NCI-H2227 treated with DMSO at 0.1 percent for 48 hours (cell line): ENCODE measurements around the gene PXK.
A peak's percentile ranks its signal among the peaks of the same experiment; 100 is the strongest.

Source experiments
- DNase-seq: peaks from one replicate; lab custom pipeline; 2025; lab: John Stamatoyannopoulos, UW

Gene PXK

DNA sequence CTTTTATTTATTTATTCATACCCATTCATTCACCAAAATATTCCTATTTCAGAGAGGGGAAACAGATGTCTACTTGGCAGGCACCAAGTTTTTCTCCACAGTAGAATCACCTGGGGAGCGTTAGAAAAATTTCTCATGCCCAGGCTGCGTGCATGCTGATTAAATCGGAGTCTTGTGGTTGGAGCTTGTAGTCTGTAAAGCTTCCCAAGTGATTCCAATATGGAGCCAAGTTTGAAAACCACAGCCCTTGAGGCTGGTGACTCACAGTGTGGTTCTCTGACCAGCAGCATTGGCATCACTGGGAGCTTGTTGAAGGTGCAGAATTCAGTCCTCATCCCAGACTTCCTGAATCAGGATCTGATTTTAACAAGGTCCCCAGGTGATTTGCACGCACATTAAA is 51.2 kb downstream of the PXK start:
- no peak for DNase-seq

- no peak for DNase-seq
Observed at GRCh38 chr3:58384381-58385090, 51.8 kb downstream of the PXK start.

- no peak for DNase-seq
Observed at GRCh38 chr3:58386626-58387365, 54.1 kb downstream of the PXK start.

GRCh38 chr3:58387650-58388546 is 55.2 kb downstream of the PXK start:
- no peak for DNase-seq

- no peak for DNase-seq
Observed at GRCh38 chr3:58388550-58389091, 55.9 kb downstream of the PXK start.

GRCh38 chr3:58391156-58391865 is 58.6 kb downstream of the PXK start:
- no peak for DNase-seq

GRCh38 chr3:58392181-58392580 is 59.5 kb downstream of the PXK start:
- no peak for DNase-seq

DNA sequence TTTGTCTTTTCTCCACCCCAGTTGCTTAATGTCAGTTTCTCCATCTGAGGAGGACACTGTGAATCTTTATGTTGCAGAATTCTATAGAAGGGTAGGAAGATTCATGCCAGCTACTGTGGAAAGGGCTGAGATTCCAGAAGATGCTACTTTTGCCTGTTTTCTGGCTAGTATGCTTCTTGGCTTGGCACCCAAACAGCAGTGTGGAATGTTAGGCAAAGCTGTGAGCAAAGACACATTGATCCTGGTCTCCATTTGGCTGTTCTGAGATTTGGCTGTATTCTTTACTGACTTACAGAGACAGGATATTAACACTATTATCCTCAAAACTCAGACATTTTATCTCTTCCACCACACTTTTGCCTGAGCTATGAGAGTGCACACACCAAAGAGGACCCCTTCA is 61.6 kb downstream of the PXK start:
- no peak for DNase-seq

DNA sequence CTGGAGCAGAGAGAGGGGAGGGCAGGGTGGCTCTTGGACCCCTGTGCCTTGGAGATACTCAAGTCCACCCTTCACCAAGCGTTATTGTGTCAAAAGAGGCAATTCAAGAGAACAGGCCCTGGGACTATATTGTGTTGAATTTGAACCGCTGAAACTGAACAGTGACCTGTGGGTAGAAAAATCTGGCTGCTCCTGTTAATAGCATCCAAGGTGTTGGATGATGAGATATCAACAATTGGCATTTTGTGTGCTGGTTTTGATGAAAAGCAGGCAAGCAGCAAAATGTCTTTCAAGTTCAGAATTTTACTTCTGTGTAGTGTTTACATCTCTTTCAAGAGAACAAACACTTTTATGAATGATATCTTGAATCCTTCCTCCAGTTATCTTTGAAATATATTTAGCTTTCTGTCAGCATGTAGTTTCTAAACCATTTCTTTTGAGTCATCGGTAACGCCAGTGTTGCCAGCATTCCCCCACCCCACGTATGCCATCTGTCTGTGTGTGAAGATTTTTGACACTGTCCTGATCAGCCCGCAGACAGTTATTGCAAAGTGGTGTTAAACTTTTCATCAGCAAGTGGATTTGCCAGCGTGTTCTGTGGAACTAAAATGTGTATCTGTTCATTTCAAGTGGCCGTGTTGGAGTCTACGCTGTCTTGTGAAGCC is 66.1 kb downstream of the PXK start:
- DNase-seq, result no peak

GRCh38 chr3:58403513-58404109 is 70.9 kb downstream of the PXK start:
- no peak for DNase-seq

GRCh38 chr3:58404396-58404795 is 71.7 kb downstream of the PXK start:
- DNase-seq, result no peak

- no peak for DNase-seq
Observed at GRCh38 chr3:58408906-58409305, 76.2 kb downstream of the PXK start.

DNA sequence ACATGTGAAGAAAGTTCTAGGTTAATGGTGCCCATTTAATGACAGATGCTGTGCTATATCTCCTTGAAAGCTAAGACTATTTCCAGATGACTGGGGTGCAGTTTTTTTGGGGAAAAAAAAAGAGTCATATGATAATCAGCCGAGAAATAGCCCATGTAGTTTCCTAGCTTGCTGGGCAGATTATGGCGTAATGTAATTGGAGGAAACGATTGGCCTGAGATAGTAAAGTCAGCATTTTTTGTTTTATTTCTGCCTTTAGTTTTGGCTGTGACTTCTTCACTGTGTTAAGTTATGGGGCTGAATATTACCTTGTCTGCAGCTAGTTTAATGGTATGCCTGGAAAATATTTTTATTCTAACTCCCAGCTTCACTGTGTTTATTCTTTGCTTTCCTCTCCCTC is 77.0 kb downstream of the PXK start:
- DNase-seq, result no peak

DNA sequence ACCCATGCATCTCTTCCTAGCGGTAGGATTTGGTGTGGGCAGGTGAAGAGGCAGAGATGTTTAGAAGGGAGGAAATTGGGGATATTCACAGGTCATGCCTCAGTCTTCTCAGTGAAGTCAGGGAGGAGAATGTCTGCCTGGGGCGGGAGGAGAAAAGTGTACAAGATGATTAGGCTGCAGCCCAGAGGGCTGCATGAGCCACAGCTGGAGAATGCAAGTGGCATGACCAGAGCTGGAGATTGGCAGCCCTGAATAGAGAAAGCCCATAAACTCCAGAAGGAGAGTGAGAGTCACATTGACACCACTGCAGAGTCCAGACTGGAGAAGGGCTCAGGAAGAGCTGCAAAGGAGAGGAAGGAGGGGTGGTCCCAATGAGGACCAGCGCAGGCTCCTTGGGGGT is 78.3 kb downstream of the PXK start:
- DNase-seq, result no peak

GRCh38 chr3:58411851-58412830 is 79.4 kb downstream of the PXK start:
- DNase-seq, result no peak

DNA sequence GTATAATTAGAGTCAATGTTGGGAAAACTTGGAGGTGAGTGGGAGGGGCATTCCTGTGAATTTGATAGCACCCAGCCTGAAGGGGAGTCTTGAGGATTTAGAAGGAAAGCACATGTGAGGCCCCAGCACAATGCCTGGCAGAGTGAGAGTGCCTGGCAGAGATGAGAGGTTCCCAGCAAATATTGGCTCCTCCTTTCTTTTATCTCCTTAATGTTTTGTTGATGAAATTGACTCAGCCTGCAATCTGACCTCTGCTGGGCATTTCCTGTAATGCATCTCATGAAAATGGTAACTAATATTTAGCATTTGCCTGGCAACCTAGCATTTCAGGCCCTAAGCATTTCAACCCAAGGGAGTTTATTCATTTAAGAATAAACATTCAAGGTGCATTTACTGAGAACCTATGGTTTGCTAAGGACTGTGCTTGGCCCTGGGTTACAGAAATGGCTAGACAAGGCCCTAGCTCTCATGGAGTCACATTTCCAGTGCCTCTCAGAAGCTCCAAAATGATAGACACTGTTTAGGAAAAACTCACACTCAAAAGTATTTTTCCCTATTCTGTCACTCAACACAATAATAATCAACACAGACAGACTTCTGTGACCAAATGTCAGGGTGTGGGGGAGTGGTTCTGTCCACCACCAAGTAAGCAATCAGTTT is 82.0 kb downstream of the PXK start:
- peak; percentile 47 for DNase-seq

- DNase-seq, result no peak
Observed at GRCh38 chr3:58416191-58416590, 83.5 kb downstream of the PXK start.

DNA sequence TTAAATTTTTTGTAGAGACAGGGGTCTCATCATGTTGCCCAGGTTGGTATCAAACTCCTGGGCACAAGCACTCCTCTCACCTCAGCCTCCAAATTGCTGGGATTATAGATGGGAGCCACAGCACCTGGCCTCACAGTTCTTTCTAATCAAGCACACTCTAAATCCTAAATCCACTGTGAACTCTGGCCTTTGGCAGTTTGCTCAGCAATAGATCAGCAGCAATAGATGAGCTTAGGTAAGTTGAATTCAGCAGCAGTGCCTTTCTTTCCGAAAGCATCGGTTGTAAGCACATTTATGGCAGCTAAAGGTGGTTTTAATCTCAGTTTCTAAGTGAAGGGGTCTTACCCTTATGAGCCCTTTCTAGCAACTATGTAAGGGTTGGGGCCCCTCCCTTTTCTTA is 84.4 kb downstream of the PXK start:
- no peak for DNase-seq

- DNase-seq, result no peak
Observed at GRCh38 chr3:58418227-58418626, 85.5 kb downstream of the PXK start.
